C4-2B (cell line): ENCODE data around the gene EIF3C.
"Not testable (repeated sequence)": the region's sequence is repeated elsewhere in the genome, so short reads cannot be mapped to it uniquely, and the experiment has no call there.

Experiments used
- H3K27ac ChIP-seq: fragments of 450-650 bp; 2 replicates; pipeline ENCODE4 v1.5.1; 2017

EIF3C gene, protein sequence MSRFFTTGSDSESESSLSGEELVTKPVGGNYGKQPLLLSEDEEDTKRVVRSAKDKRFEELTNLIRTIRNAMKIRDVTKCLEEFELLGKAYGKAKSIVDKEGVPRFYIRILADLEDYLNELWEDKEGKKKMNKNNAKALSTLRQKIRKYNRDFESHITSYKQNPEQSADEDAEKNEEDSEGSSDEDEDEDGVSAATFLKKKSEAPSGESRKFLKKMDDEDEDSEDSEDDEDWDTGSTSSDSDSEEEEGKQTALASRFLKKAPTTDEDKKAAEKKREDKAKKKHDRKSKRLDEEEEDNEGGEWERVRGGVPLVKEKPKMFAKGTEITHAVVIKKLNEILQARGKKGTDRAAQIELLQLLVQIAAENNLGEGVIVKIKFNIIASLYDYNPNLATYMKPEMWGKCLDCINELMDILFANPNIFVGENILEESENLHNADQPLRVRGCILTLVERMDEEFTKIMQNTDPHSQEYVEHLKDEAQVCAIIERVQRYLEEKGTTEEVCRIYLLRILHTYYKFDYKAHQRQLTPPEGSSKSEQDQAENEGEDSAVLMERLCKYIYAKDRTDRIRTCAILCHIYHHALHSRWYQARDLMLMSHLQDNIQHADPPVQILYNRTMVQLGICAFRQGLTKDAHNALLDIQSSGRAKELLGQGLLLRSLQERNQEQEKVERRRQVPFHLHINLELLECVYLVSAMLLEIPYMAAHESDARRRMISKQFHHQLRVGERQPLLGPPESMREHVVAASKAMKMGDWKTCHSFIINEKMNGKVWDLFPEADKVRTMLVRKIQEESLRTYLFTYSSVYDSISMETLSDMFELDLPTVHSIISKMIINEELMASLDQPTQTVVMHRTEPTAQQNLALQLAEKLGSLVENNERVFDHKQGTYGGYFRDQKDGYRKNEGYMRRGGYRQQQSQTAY

DNA sequence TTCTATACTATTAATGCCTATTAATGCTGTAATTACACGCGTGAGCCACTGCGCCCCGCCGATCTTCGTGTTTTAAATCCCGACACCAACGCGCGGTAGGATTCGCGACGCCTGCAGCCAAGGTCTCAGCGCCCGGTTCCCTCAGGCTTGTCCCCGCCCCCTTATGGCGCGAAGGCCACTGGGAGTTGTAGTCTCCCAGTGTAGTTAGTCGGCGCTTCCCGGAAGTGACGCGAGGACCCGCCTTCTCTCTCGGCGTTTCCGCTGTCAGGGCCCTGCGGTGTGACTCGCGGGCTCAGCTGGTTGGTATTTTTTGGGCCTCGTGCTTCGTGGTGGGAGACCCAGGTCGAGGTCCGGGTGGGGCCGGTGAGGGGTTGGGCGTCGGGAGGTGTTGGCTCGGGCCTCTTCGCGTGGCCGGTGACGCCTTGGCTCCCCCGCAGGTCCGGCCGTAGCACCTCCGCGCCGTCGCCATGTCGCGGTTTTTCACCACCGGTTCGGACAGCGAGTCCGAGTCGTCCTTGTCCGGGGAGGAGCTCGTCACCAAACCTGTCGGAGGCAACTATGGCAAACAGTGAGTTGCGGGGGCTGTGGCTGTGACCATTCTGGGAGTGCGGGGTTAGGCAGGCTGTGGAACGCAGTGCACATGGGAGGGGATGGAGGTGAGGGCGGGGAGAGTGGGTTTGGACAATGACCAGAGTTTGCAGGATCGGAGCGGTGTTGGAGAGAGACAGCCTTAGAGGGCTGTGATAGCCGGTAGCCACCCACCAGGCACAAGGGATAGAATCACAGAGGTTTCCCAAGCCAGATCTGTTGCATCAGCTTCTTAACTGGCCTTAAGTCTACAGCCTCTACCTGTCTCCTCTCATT lies at the start of gene EIF3C:
Gene EIF3C, plus strand, starts transcription at position 245 of the 864 bp plus-strand sequence. Its CDS starts 223 bp downstream, at position 468.
- not testable (repeated sequence) for H3K27ac ChIP-seq

DNA sequence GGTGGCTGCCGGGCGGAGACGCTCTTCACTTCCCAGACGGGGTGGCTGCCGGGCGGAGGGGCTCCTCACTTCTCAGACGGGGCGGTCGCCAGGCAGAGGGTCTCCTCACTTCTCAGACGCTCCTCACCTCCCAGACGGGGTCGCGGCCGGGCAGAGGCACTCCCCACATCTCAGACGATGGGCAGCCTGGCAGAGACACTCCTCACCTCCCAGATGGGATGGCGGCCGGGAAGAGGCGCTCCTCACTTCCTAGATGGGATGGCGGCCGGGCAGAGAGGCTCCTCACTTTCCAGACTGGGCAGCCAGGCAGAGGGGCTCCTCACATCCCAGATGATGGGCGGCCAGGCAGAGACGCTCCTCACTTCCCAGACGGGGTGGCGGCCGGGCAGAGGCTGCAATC lies 45.0 kb upstream of the EIF3C start:
- not testable (repeated sequence) for H3K27ac ChIP-seq

DNA sequence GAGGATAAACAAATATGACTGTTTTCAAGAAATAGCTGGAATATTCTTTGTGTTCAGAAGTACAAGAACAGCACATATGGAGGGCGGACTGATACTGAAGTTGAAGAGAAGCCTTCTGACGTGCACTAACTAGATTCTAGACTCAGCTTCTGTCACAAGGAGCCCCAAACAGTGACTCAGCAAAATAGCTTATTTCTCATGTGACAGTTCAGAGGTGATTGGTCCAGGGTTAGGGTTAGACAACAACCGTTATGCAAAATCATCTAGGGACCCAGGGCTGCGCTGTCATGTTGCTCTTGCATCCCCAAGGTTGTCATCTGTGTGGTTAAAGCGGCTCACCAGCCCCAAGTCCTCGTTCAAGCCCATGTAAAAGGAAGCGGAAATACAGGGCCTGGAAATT lies 43.8 kb upstream of the EIF3C start:
- H3K27ac ChIP-seq, result not testable (repeated sequence)

DNA sequence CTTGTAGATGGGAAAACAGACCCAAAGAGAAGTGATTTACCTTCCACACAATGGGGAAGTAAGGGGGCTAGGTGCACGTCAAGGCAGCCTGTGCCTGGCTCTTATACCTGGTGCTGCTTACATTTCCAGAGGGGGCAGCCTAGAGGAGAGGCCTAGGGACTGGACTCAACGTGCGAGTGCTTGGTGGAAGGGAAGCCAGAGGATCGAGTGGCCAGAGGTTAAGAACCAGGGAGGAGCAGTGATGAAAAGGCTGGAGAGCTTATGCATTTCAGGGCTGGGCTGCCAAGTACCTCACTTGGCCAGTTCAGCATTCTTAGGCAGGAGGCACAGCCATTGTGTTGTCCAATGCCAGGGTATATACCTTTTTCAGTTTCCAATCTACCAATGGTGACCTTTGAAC lies 43.1 kb upstream of the EIF3C start:
- H3K27ac ChIP-seq, result not testable (repeated sequence)

DNA sequence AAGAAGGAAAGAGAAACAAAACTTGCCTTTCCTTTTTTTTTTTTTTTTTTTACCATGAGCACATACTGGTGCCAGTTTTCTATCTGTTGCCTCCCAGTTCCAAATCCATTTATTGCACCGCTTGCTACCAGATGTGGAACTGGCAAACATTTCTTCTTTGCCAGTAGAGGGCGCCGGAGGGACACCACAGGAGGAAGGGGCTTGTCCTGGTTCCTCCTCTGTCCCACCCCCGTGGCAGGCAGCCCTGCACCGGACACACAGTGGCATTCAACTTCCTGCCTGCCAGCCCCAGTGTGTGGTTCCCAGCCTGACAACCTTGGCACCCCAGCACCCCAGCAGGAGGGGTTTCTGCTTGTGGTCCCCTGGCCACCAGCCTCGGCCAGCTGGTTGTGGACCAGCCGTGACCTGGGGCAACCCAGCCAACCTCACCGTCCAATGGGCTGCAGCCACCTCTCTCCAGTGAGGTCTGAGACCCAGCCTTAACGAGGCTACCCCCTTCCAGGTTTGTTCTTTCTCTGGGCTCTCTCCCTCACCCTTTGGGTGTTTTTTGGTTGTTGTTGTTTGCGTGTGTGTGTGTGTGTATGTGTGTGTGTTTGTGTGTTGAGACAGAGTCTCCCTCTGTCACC lies 22.8 kb upstream of the EIF3C start:
- not testable (repeated sequence) for H3K27ac ChIP-seq

DNA sequence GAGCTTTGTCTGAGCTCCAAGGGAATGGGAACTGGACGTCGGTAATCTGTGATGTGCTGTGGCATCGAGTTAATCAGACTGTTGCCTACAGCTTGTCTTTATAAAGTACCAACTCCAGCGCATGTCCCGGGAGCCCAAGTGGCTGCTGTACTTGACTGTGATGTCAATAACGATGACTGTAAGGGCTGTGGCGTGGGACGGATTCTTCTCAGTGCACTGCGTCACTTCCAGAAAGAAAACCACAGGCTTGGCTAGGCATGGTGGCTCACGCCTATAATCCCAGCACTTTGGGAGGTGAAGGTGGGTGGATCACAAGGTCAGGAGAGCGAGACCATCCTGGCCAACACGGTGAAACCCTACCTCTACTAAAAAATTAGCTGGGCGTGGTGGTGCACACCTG lies 21.8 kb upstream of the EIF3C start:
- not testable (repeated sequence) for H3K27ac ChIP-seq

DNA sequence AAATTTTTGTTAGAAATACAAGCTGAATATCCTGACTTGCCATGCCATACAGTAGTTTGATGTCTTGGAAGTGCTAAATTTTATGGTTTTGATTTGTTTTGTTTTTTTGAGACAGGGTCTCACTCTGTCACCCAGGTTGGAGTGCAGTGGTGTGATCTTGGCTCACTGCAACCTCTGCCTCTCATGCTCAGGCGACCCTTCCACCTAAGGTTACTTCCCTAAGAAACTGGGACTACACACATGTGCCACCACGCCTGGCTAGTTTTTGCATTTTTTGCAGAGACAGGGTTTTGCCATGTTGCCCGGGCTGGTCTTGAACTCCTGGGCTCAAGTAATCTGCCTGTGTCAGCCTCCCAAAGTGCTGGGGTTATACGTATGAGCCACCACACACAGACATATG lies 19.5 kb upstream of the EIF3C start:
- not testable (repeated sequence) for H3K27ac ChIP-seq

DNA sequence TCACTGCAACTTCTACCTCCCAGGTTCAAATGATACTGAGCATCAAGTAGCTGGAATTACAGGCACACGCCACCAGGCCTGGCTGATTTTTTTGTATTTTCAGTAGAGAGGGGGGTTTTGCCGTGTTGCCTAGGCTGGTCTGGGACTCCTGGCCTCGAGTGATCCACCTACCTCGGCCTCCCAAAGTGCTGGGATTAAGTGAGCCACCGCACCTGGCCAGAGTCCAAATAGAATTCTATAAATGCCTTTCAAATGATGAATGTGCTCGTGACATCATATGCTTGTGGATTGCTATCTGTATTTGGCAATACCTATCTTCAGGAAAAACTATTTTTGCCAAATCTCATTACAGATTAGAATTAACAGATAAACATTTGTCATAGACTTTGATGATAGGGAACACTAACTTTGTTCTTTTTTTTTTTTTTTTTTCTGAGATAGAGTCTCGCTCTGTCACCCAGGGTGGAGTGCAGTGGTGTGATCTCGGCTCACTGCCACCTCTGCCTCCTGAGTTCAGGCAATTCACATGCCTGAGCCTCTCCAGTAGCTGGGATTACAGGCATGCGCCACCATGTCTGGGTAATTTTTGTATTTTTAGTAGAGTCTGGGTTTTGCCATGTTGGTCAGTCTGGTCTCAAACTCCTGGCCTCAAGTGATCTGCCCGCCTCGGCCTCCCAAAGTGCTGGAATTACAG lies 17.9 kb upstream of the EIF3C start:
- not testable (repeated sequence) for H3K27ac ChIP-seq

DNA sequence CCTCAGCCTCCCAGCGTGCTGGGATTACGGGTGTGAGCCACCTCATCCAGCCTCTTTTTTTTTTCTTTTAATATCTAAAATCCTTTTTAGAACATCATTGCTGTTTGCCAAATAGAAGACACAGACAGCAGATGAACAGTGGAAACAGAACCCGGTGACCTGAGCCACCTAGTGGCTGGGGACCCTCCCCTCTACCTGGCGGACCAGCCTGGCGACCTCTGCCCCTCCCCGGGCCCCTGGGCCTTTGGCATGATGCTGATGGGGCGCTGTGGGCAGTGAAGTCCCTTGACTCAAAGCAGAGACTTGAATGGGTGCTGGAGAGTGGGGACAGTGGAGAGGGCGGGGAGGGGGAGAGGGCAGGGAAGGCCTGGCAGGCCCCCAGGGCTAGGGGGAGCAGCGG lies 11.5 kb upstream of the EIF3C start:
- not testable (repeated sequence) for H3K27ac ChIP-seq

DNA sequence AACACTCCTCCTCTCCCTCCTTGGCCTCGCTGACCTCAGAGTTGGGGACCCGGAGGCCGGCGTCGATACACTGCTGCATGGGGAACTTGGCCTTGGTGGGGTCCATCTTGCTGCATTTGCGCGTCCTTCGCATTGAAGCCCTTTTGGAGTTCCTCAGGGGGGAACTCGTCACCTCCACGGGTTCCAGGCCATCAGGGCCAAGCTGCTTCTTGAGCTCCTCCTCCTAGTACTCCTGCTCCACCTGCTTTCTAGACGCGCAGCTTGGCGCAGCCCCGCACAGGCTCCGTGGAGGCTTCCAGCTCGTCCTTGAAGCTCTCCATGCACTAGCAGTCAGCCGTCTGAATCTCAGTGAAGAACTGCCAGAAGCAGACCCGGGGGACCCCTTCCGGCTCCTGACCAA lies 10.9 kb upstream of the EIF3C start:
- not testable (repeated sequence) for H3K27ac ChIP-seq

DNA sequence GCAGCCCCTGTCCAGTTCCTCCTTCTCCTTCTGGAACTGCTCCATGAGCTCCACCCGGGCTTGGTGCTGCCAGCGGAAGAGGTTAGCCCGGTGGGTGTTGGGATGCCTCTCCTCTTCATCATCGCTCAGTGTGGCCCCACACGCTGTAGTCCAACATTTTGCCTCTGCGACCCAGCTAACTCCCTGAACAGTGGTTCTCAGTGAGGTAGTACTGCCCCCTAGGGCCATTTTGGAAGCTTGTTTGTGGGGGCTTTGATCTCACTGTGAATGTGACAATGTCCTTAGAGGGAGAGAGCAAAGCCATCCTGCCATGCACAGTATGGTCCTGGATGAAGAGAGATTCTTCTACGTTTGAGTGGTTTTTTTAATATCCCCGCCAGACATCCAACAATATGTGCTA lies 9.9 kb upstream of the EIF3C start:
- not testable (repeated sequence) for H3K27ac ChIP-seq

DNA sequence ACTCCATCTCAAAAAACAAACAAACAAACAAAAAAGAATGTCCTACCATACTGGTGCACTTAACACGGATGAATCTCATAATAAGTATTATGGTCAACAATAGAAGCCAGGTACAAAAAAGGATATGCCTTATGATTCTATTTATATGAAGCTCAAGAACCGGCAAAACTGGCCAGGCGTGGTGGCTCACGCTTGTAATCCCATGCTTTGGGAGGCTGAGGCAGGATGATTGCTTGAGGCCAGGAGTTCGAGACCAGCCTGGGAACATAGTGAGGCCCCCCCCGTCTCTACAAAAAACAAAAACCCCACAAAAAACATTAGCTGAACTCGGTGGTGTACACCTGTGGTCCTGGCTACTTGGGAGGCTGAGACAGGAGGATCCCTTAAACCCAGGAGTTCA lies 7.0 kb upstream of the EIF3C start:
- H3K27ac ChIP-seq, result not testable (repeated sequence)

DNA sequence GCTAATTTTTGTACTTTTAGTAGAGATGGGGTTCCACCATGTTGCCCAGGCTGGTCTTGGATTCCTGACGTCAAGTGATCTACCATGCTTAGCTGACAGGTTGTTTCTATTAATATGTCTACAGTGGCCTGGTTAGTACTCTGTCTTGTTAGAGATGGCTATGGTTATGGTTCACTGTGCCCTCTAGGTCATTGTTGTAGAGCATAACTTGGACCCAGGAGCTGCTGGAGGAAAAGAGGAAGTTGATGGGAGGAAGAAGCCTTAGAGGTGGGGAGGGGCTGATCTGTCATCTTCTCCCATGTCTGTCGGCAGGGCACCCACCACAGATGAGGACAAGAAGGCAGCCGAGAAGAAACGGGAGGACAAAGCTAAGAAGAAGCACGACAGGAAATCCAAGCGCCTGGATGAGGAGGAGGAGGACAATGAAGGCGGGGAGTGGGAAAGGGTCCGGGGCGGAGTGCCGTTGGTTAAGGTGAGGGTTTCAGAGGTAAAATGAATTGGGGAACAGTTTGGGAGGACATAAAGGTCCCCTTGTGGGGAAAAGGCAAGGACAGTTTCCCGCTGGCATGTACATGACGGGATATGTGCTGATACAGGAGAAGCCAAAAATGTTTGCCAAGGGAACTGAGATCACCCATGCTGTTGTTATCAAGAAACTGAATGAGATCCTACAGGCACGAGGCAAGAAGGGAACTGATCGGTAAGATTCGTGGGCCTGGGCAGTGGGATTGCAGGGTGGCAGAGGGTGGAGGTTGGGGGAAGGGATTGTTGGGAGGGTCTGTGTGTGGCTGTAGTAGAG lies 11.8 kb downstream of the EIF3C start:
- not testable (repeated sequence) for H3K27ac ChIP-seq

DNA sequence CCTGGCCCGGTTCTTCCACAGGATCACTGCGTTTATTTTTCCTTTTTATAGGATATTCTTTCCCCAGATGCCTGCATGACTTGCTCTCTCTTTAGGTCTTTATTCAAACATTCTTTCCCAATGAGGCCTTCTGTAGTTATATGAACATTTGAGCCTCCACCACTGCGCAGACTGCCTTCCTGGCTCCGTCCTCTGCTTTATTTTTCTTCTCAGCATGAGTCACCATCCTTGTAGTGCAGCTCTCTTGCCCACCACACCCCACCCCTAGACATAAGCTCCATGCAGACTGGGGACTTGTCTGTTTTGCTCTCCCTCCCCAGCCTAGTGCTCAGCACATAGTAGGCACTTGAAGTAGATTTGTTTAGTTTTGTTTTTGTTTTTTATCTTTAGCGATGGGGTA lies 20.0 kb downstream of the EIF3C start:
- H3K27ac ChIP-seq, result not testable (repeated sequence)

DNA sequence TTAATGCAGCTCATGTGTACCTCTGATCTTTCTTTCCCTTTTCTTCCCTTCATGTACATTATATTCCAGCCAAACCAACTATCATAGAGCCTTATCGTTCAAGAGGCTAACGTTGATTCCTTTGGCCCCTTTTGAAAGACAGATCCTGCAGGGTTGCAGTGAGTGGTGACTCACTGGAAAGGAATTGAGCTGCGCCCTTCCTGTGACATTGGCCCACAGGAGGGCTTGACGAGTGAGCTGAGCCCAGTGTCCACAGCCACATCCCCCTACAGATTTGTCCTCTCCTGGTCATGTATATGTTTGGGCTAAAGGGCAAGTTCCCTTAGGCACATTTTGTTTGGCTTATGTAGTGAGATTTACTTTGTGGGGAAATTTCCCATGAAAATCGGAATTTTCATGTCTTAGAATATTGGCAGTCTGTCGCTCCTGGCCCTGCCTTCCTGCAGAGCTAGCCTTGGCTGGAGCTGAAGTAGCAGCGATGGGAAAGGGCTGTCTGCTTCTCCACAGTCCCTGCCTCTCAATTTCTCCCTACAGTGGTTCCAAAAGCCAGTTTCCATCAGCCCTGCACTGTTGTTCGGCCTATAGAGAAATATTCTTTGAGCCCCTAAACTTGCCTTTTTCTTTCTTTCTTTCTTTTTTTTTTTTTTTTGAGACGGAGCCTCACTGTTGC lies 21.3 kb downstream of the EIF3C start:
- not testable (repeated sequence) for H3K27ac ChIP-seq

DNA sequence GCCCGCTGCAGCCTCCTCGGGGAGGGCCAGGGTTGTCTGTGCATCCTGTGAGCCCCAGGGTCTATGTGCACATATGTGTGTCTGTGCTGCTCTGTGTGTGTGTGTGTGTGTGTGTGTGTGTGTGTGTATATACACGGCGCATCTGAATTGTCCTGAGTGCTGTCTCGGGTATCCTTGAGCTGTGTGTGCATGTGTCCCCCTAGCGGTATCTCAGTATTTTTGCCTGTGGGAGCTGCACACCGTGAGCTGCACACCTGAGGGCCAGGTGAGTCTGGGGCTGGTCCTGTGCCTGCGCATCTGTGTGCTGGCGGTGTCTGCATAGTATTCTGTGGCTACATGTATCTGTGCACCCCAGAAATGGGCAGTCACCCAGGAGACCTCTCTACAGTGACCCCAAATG lies 28.5 kb downstream of the EIF3C start:
- H3K27ac ChIP-seq, result not testable (repeated sequence)

DNA sequence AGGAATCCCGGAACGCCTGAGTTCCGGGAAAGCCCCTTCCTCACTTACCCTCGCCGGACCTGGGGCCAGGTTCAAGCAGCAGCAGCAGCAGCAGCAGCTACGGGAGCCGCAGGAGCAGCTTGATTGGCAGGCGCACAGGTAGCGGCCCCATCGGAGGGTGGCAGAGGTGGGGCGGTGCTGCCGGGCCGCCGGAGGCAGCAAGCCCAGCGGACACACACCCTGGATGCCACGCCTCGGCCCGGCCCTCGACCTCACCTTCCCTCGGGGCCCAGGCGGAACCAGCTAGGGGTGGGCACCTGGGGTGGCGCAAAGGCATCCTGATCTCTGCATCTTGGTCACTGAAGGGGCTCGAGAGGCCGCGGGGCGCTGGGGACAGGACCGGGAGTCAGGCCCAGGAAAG lies 29.4 kb downstream of the EIF3C start:
- H3K27ac ChIP-seq, result not testable (repeated sequence)

DNA sequence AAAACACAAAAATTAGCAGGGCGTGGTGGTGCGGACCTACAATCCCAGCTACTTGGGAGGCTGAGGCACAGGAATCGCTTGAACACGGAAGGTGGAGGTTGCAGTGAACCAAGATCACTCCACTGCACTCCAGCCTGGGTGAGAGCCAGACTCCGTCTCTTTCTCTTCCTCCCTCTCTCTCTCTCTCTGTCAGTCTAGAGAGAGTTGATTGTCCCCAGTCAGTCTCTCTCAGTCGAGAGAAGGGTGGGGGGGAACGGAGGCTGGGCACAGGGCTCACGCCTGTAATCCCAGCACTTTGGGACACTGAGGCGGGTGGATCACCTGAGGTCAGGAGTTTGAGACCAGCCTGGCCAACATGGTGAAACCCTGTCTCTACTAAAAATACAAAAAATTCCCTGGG lies 30.0 kb downstream of the EIF3C start:
- not testable (repeated sequence) for H3K27ac ChIP-seq

DNA sequence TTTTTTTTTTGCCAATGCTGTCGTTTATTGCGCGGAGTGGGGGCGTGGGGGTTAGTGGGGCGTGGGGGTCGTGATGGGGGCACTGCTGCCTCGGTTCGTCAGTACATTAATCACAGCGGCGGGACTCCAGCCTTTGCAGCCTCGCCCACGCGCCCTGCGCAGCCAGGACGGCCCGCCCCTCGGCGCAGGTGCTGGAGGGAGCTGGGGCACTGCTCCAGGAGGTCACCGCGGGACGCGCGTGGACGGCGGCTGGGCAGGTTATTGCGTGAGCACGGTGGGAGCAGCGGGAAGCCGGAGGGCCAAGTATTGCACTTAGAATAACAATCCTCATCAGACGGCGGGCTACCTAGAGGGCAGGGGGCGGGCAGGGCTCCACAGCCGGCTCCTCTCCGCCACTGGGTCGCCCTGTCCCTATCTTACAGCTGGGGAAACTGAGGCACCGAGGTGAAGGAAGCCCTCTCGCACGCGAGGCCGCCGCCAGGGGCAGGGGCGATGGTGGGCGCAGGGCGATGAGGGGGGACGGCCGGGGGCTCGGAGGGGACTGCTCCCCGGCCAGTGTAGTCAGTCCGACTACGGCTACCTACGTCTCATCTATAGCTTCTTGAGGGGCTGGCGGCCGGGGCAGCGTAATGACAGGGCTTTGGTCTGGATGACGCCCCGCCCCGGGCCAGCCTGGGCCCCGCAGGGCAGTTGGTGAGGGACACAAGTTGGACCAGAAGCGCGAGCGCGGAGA lies 35.5 kb downstream of the EIF3C start:
- H3K27ac ChIP-seq, result not testable (repeated sequence)
